HEK293T (cell line): ENCODE measurements around the gene SIRPA.

Experiments
- CTCF ChIA-PET: fragments of 350-600 bp; formaldehyde crosslinking; extraction: SDS; loops from one replicate; lab custom pipeline; 2021; ENCODE audit warnings: antibody characterized with exemption, inconsistent platforms; lab: Yijun Ruan, JAX
- POLR2A ChIA-PET: fragments of 350-600 bp; formaldehyde crosslinking; extraction: SDS; loops from one replicate; lab custom pipeline; 2020; ENCODE audit warnings: antibody characterized with exemption, inconsistent platforms; lab: Yijun Ruan, JAX
- DNase-seq: peaks from one replicate; pipeline ENCODE4 v3.0.0; 2012; ENCODE audit warnings: mixed read lengths; ENCODE audit errors: extremely low spot score
- ARNT ChIP-seq: fragments of 450-650 bp; IDR thresholded peaks from 2 replicates; pipeline ENCODE4 v1.6.1; 2017; ENCODE audit warnings: mild to moderate bottlenecking
- BHLHE40 ChIP-seq: fragments of 450-650 bp; IDR thresholded peaks from 2 replicates; pipeline ENCODE4 v1.6.1; 2016; ENCODE audit warnings: mild to moderate bottlenecking, moderate library complexity, borderline replicate concordance
- CTBP1 ChIP-seq: fragments of 450-650 bp; IDR thresholded peaks from 2 replicates; pipeline ENCODE4 v1.6.1; 2016; ENCODE audit warnings: borderline replicate concordance
- ELF4 ChIP-seq: fragments of 450-650 bp; IDR thresholded peaks from 2 replicates; pipeline ENCODE4 v1.6.1; 2017; ENCODE audit warnings: antibody characterized with exemption
- FOXA1 ChIP-seq: fragments of 450-650 bp; IDR thresholded peaks from 2 replicates; pipeline ENCODE4 v1.6.1; 2016; ENCODE audit warnings: mild to moderate bottlenecking
- FOXK2 ChIP-seq: fragments of 450-650 bp; IDR thresholded peaks from 2 replicates; pipeline ENCODE4 v1.6.1; 2016; ENCODE audit warnings: mild to moderate bottlenecking
- FOXM1 ChIP-seq: fragments of 450-650 bp; IDR thresholded peaks from 2 replicates; pipeline ENCODE4 v1.6.1; 2017; ENCODE audit warnings: mild to moderate bottlenecking, borderline replicate concordance
- HDGF ChIP-seq: fragments of 450-650 bp; IDR thresholded peaks from 2 replicates; pipeline ENCODE4 v1.6.1; 2017; ENCODE audit warnings: antibody characterized with exemption, borderline replicate concordance
- L3MBTL2 ChIP-seq: fragments of 450-650 bp; conservative IDR thresholded peaks from 2 replicates; pipeline ENCODE4 v1.6.1; 2016; ENCODE audit warnings: mild to moderate bottlenecking
- LEF1 ChIP-seq: fragments of 450-650 bp; IDR thresholded peaks from 2 replicates; pipeline ENCODE4 v1.6.1; 2017; ENCODE audit warnings: mild to moderate bottlenecking, borderline replicate concordance
- NFRKB ChIP-seq: fragments of 450-650 bp; IDR thresholded peaks from 2 replicates; pipeline ENCODE4 v1.6.1; 2016; ENCODE audit warnings: mild to moderate bottlenecking, moderate library complexity
- SP1 ChIP-seq: fragments of 450-650 bp; IDR thresholded peaks from 2 replicates; pipeline ENCODE4 v1.6.1; 2017
- SUZ12 ChIP-seq: fragments of 450-650 bp; IDR thresholded peaks from 2 replicates; pipeline ENCODE4 v1.6.1; 2016; ENCODE audit warnings: mild to moderate bottlenecking
- TARDBP ChIP-seq: fragments of 450-650 bp; IDR thresholded peaks from 2 replicates; pipeline ENCODE4 v1.6.1; 2016
- ZNF384 ChIP-seq: fragments of 450-650 bp; IDR thresholded peaks from 2 replicates; pipeline ENCODE4 v1.6.1; 2016
- TF ChIP-seq, protein P1 (sequence below): fragments of 450-650 bp; IDR thresholded peaks from 2 replicates; pipeline ENCODE4 v1.6.1; 2016

The SIRPA gene

GRCh38 chr20:1885940-1886693 lies 9.1 kb upstream of the SIRPA start:
- ChIA-PET POLR2A (no interaction called here), CTCF (no interaction called here)
- no peak for TF ChIP-seq ARNT
- TF ChIP-seq FOXA1, result no peak
- no peak for TF ChIP-seq ELF4
- no peak for TF ChIP-seq SUZ12
- no peak for TF ChIP-seq NFRKB
- TF ChIP-seq BHLHE40, result no peak
- no peak for TF ChIP-seq CTBP1
- no peak for TF ChIP-seq SP1
- no peak for TF ChIP-seq FOXM1
- TF ChIP-seq TARDBP, result no peak
- no peak for DNase-seq

DNA sequence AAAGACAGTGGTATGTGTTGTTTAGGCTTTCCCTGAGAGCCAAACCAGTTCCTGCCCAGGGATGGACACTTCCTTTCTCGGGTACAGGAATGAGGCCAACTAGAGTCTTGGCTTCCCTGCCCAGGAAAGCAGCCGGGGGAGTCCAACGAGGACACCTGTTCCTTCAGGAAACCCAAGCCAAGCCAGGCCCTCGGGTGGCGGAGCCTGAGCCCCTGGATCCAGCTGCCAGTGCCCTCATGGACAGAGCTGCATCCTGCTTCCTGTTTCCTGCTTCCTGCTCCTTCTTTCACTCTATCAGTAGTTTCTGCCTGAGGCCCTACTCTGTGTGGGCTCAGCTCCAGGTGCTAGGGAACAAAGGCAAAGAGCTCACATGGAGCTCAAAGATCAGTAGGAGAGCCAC lies 7.9 kb upstream of the SIRPA start:
- ChIA-PET POLR2A (no interaction called here), CTCF (interaction anchor here (0.6 kb wide), 1 partner anchor 23 kb away, joined by 3 read pairs; no protein-coding TSS in a partner anchor)
- no peak for TF ChIP-seq FOXA1
- no peak for TF ChIP-seq HDGF
- no peak for TF ChIP-seq CTBP1
- no peak for TF ChIP-seq L3MBTL2
- TF ChIP-seq BHLHE40, result no peak
- no peak for TF ChIP-seq ZNF384
- no peak for TF ChIP-seq SP1
- no peak for TF ChIP-seq NFRKB
- TF ChIP-seq LEF1, result no peak
- no peak for TF ChIP-seq ELF4
- no peak for TF ChIP-seq FOXK2
- no peak for TF ChIP-seq ARNT
- TF ChIP-seq, protein P1, sequence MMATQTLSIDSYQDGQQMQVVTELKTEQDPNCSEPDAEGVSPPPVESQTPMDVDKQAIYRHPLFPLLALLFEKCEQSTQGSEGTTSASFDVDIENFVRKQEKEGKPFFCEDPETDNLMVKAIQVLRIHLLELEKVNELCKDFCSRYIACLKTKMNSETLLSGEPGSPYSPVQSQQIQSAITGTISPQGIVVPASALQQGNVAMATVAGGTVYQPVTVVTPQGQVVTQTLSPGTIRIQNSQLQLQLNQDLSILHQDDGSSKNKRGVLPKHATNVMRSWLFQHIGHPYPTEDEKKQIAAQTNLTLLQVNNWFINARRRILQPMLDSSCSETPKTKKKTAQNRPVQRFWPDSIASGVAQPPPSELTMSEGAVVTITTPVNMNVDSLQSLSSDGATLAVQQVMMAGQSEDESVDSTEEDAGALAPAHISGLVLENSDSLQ, result no peak
- no peak for TF ChIP-seq SUZ12
- no peak for TF ChIP-seq TARDBP
- no peak for TF ChIP-seq FOXM1
- no peak for DNase-seq

DNA sequence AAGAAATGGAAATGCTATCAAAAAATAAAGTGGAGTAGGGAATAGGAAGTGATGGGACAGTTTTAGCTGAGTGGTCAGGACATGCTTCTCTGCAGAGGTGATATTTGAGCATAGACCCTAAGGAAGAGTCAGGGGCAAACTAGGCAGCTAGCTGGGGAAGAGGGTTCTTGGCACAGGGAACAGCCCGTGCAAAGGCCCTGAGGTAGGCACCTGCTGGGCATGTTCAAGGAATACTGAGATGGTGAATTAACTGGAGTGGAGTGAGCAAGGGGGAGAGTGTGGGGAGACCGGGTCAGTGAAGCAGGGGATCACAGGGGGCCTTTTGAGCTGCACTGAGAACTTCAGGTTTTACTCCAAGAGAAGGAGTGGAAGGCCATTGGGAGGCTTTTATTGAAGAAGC lies 7.5 kb upstream of the SIRPA start:
- ChIA-PET POLR2A (no interaction called here), CTCF (no interaction called here)
- DNase-seq, result no peak
- TF ChIP-seq ZNF384 (no peak), ELF4 (no peak), L3MBTL2 (no peak), LEF1 (no peak), ARNT (no peak), FOXA1 (no peak), TARDBP (no peak), NFRKB (no peak)
- TF ChIP-seq, protein P1, result no peak

- ChIA-PET CTCF (interaction anchor here (0.7 kb wide), 2 partner anchors 124 to 385 kb away, joined by 3 to 4 read pairs; no protein-coding TSS in a partner anchor), POLR2A (no interaction called here)
- no peak for TF ChIP-seq HDGF
- TF ChIP-seq ZNF384, result no peak
- TF ChIP-seq TARDBP, result no peak
- no peak for TF ChIP-seq ARNT
- DNase-seq, result no peak
Observed at GRCh38 chr20:1888796-1889463, 6.3 kb upstream of the SIRPA start.

DNA sequence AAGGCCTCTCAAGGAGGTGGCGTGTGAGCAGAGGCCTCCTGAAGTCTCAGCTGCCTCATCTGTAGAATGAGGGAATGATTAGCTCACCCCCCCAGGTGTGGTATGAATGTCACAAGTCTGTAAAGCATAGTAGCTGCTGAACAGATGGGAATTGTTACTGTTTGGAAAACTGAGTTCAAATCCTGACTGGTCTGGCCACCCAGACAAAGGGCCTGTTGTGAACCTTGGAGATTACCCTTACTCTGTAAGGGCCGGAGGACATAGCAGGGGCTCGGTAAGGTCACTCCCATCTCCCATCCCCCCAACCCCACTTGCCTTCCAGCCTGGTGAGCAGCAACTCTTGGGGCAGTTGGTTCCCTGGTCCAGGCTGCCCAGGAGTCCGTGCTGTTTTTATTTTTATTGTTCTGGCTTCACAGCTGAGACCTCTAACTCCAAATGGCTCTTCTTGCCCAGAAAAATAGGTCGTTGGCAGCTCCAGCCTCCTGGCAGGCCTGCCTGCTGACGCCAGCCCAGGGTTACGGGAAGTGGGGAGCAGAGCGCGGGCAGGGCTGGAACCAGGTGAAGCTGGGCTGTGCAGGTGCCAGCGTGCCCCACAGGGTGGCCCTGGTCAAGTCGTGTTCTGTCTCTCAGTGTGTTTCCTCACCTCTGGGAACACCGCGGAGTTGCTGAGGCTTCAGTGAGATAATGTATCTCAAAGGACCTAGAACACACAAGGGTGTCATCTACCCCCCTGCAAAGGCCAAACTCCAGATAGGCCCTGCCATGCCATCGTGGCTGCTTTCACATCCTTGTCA lies 4.5 kb upstream of the SIRPA start:
- ChIA-PET CTCF (no interaction called here), POLR2A (no interaction called here)
- DNase-seq, result no peak
- TF ChIP-seq LEF1, result no peak
- TF ChIP-seq FOXA1, result no peak
- TF ChIP-seq FOXK2, result no peak
- no peak for TF ChIP-seq BHLHE40
- no peak for TF ChIP-seq HDGF
- no peak for TF ChIP-seq SP1
- TF ChIP-seq ZNF384, result no peak
- TF ChIP-seq, protein P1, result no peak
- TF ChIP-seq ELF4, result no peak
- TF ChIP-seq ARNT, result no peak
- TF ChIP-seq TARDBP, result no peak
- TF ChIP-seq CTBP1, result no peak
- TF ChIP-seq FOXM1, result no peak
- no peak for TF ChIP-seq L3MBTL2
- no peak for TF ChIP-seq SUZ12
- no peak for TF ChIP-seq NFRKB
